Activated T-helper 1 cell treated with Interleukin-2 at 50 U/mL for 16 hours (primary cell): Measurements from ENCODE around the gene CHI3L2.

Experiments used
- DNase-seq: peaks from one replicate; pipeline ENCODE4 v3.0.0-alpha.2; 2020; ENCODE audit warnings: low read depth

Gene CHI3L2

DNA sequence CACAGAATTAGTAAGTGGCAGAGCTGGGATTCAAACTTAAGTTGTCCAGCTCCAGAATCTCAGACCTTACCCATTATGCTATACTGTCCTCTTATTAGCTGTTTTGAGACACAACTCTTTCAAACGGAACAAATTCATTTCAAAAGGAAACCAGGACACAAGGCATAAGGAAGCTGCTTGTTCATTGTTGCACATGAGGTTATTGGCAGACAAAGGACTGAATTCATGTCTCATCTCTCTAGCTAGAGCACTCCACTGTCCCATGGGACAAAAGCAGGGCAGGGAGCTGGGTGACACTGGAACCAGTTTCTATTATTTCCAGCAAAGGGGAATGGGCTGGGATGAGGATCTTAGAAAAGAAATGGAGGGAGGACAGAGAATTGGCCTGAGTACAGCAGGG is 26.4 kb downstream of the CHI3L2 start:
- no peak for DNase-seq

DNA sequence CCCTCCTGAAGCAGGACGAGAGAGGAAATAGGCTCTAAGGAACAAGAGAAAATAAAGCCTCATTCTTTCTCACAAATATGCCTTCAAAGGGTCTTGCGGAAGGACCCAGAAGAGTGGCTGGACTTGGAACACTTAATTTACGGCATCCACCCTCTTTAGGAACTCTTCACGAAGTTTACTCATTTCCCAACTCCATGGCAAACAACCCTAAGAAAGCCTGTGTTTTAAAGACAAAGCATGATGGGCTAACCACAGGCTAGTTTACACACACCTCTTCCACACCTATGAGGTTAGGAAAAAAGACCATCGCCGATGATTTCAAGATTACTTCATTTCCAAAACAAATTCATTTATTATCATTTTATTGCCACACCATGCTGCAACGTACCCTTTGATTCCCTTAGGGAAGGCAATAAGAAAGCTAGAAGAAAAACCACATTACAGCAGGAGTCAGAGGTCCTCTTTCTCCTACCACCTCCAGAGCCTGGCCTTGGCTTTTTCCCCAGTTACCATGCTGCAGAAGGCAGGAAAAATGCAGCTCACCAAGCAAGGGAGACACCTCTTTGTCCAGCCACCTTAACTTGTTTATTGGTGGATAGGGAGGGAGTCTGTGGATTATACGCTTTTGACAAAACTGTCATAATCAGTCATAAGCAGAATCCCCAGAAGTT is 29.6 kb downstream of the CHI3L2 start:
- DNase-seq = no peak

DNA sequence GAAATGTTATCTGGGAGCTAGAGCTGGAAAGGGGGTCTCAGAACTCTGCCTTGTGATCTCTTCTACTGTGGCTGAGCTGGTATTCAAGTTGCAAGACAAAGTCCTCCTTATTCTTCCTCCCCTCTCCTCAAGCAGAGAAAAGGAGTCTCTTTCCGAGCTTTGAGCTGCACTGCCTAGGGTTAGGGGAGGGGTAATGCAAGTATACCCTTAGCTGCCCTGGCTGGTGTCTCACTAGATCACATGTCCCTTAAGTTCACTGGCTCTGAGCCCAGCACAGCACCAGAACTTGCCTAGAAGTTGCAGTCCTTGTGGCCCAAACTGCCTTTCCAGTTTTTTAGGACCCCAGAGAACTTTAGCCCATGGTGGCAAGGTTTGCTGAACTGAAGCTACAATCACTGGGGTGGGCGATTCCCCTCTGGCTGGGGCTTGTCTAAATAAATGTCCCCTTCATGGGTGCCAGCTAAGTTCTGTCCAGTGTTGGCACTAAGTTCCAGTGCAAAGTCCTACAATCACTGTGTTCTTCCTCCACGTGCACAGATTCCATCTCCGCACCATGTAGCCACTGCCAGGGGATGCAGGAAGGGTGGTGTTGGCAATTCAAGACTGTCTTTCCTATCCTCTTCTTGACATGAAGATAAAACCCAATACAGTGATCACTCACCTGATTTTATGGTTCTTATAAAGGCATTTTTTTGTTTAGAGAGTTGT is 40.4 kb downstream of the CHI3L2 start:
- DNase-seq = no peak

DNA sequence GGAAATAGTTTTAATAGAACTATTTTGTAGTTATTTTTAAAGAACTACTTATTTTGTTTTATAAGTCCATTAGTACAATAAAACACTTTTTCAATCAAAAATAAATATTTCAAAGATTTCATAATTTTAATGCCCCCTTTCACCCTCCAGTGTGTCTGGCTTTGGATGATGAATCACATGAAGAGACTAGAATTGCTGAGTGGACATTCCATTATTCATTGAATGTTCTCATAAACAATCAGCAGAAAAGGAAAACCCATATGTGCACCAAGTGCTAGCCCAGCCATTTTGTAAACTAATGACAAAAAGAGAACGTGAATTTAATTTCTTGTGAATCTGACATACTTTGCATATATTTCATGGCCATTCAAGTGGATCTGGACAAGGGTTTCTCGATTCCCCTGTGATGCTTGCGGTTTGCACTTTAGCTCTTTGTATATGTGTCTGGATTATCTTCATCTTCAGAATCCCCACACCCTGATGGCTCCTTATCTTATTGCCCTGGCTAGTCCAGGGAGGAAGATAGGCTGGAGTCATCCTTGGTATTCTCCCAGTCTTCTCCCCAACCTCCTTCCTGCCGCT is 42.4 kb downstream of the CHI3L2 start:
- no peak for DNase-seq

DNA sequence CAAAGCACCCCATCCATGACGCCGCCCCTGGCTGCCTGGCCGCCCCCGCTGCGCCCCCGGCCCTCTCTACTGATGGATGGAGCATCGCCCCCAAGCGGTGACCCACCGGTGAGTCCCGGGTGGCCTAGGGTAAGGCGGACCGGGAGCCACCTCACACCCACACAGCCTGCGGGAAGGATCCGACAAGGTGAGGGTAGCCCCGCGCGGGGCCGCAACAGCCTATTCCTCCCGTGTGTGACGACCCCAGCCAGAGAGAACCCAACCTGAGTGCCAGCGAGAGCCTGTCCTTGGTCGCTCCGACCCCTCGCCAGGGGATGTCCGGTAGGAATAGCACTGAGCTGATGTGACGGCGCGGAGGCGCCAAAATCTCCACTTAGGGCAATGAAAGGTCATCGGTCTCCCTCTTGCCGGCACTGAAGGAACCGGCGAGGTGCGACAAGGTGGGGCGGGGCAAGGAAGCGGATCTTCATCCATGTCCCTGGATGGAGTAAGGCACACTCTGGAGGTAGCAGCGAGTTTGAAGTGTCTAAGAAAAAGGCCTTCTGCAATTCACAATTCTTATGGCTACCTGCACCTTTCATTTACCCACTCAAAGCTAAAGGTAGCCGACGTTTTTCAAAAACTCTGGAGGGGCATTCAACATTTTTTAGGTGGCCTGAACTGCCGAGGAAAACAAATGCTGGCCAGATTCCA is 43.4 kb downstream of the CHI3L2 start:
- no peak for DNase-seq

DNA sequence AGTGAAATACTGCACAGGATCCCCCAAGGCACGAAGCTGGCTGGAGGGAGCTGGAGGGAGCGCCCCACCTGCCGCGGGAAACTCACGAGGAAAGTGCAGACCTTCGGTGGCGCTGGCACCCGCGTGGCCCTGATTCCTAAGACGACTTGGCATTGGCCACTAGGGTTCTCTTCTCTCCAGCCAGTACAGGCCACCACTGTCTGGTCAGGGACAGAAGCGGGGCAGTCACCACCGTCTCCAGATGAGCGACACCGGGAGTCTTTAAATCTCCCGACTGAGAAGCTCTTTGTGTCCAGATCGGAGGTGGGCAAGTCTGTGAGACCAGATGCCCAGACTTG is 43.9 kb downstream of the CHI3L2 start:
- DNase-seq = no peak

DNA sequence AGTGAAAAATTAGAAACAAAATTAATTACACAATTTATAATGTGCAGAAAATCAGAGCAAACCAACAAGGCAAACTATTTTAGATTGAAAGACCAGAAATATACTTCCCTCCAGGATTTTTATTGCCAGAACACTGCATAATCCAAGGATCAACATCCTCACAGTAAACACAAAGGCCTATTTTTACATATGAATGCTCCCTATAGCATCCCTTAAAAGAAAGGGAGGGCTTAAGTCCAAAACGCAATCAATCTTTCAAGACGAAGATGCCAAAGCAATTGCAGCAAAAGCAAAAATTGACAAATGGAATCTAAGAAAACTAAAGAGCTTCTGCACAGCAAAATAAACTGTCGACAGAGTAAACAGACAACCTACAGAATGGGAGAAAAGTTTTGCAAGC is 44.6 kb downstream of the CHI3L2 start:
- no peak for DNase-seq

DNA sequence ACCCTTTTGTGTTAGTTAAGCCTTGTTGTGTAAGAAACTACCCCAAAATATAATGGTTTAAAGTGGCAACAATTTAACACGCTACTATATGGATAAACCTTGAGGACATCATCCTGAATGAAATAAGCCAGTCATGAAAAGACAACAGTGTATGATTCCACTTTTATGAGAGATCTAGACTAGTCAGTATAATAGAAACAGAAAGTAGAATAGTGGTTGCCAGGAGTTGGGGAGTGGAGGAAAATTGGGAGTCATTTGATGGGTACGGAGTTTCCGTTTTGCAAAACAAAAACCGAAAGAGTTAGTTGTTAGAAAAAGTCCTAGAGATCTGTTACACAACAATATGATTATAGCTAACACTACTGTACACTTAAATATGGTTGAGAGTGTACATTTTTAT is 47.1 kb downstream of the CHI3L2 start:
- no peak for DNase-seq

DNA sequence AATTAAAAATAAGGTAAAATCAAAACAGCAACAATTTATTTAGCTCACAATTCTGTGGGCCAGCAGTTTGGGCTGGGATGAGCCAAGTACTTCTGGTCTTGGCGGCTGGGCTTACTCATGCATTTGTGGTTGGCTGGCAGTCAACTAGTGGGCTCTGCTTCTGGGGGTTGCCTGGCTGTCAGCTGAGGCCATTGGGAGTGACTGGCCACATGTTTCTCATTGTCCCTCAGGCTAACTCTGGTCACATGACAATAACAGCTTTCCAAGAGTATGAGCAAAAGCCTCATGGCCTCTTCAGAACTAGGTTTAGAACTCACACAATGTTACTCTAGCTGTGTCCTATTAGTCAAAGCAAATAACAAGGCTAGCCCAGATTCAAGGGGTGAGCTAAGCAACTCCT is 47.6 kb downstream of the CHI3L2 start:
- no peak for DNase-seq

DNA sequence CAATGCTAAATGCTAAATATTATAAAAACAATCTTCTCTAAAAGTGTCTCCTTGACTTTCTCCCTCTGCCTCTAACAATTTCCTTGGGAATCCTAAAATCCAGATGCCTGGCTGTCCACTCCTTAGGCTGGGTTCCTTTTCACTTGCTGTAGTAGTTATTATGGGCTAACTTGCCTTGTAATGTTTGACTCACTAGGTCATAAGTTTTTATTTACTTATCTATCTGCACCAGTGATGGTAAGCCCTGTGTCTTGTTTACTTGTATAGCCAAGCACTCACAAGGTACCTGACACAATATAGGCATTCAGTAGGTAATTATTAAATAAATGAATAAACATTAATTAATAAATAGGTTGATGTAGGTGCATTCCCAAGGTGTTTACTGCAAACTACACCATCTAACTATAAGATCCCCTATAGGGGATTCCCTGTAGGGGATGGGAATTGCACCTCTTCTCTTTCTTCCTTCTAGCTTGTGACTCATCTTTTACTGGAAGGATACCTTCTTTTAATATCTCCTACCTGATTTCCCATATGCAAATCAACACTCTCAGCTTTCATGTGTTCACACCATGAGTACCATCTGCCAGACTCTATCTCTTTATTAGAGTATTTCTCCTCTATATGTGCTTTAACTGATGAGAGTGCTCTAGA is 48.4 kb downstream of the CHI3L2 start:
- DNase-seq = no peak

DNA sequence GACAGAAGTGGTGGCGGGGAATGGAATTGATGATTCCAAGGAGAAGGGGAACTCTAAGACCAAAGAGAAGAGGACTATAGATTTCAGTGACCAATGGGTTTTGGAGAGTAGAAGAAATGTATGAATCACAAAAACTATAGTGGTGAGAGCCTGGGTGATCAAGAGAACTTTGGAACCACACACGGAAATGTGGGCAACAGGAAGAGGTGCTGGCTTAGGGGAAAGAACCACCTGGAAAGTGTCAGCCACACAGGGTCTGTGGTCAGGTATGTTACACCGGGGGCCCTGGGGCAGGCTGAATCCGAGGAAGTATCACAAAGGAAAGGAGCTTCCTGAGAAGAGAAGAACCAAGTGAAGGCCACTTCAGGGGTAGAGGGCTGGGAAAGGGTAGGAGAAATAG is 51.6 kb downstream of the CHI3L2 start:
- no peak for DNase-seq

DNA sequence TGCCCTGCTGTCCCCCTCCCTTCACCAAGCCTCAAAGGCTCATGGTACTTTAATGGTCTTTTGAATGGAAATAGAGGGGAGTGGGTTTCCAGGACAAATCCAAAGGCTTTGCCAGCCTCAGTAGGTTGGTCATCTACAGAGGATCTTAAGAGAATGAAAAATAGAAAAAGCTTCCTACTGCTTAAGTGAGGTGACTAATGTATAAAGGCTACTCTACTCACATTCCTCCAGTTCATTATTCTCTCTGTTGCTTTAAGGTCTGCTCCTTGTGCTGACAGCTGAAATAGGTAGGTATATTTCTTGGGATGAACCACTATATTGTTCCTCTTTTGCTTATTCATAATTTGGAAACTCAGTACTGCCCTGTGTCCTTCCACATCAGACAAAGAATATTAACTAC is 52.8 kb downstream of the CHI3L2 start:
- DNase-seq = no peak

DNA sequence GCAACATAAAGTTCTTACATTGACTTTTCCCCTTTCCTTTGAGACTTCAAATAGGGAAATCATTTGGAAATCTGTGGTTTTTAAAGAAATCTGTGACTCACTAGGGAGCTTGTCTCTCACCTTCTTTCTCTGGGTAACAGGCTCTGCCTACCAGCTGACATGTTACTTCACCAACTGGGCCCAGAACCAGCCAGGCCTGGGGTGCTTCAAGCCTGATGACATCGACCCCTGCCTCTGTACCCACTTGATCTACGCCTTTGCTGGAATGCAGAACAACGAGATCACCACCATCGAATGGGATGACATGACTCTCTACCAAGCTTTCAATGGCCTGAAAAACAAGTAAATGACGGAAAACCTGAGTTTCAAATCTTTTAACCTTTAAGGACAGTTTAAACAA is 53.9 kb downstream of the CHI3L2 start:
- DNase-seq = no peak

DNA sequence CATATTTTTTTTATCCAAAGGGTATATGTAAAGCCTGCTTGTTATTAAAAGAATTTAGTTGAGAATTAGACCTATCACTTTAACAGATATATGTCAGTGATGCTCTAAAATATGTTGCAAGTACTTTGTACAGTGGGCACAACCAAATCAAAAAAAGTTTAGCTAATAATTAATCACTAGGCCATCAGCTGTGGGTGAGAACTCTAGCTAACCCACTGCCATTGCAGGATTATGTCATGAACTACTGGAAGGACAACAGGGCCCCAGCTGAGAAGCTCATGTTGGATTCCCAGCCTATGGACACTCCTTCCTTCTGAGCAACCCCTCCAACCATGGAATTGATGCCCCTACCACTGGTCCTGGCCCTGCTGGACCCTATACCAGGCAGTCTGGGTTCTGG is 56.3 kb downstream of the CHI3L2 start:
- no peak for DNase-seq

DNA sequence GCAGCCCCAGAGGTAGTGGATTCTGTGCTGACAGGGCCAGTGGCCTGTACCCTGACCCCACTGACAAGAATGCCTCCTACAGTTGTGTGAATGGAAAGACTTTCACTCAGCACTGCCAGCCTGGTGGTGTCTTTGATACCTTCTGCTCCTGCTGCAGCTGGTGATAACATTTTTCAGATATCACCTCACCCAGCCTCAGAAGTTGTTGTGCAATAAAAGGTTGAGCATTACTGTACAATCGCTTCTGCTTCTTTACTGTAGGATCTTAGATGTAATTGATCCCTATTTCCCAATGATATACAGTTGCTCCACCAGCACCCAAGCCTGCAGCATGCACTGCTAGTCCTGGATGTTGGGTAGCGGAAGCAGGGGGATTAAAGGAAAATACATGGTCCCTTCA is 58.4 kb downstream of the CHI3L2 start:
- DNase-seq = no peak

DNA sequence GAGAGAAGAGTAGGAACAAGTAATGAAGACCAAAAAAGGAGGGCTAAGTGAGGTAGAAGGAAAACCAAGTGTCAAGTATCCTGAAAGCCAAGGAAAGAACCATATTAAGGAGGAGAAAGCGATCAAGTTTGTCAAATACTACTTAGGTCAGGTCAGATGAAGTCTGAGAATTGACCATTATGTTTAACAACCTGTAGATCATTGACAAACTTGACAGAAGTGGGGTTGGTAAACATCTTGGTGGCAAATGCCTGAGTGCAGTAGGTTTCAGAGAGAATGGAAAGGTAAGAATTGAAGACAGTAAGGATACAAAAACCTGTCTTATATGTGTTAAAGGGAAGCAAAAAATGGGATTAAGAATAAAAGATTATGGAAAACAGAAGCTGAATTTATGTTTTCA is 59.4 kb downstream of the CHI3L2 start:
- no peak for DNase-seq

DNA sequence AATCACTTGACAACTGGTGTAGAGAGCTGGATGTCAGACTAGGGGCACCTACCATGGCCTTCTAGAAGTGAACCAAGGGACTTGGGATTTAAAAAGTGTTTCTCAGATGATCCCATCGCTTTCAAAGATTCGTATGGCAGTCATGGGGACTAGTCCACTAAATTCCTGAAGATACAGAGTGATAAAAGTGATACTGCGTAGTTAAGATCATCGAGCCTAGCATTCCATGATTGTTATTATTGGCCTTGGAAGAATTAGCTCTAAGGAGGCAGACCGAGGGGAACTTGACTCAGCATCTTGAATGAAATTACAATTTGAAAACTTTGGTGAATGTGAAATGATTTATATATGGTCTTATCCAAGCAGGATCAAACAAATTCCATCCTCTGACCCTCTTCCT is 61.9 kb downstream of the CHI3L2 start:
- DNase-seq = no peak

DNA sequence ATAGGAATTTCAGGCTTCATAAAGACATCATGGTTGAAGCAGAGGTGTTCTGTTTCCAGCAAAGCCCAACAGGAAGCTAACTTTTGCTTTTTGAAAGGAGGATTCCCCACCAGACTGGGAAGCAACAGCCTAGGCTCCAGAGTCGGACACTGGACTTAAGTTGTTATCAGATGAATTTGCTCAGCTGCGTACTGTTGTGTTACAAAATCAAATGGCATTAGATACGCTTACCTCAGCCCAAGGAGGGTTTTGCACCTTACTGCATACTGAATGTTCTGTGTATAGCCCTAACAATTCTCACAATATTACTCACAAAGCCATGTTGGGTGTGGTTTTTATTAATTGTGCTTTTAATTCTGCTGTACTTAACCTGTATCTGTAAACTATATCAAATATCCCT is 62.6 kb downstream of the CHI3L2 start:
- DNase-seq = no peak

DNA sequence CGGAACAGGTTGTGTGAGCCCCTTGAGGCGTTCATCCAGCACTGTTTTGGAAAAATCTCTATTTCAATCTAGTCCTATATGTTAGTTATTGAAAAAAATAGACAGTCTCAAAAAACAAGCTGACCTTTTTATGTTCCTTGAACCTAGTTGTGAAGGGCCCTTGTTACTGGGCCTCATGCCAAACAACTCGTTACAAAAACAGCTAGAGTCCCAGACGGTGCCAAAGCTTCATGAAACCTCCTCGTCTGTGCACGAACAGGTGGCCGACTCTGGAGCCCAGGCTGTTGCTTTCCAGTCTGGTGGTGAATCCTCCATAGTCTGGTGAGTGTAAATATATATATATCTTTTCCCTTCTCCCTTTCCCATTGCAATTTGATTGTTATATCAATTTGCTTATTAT is 63.1 kb downstream of the CHI3L2 start, which contains the start of gene CHIA:
TSS of gene CHIA (plus strand) at position 222 of the 400 bp plus-strand sequence. CDS start 19,617 bp downstream, outside the sequence.
- no peak for DNase-seq
